ENCODE data around the gene PPP3R2.
"Not testable (repeated sequence)": the region's sequence is repeated elsewhere in the genome, so short reads cannot be mapped to it uniquely, and the experiment has no call there.

The PPP3R2 gene

GRCh38 chr9:101587332-101588043 is 7.3 kb downstream of the PPP3R2 start:
- DNase-seq: no peak

- DNase-seq: no peak
These were observed 8.1 kb downstream of the PPP3R2 start for GRCh38 chr9:101586651-101587050.

- DNase-seq: no peak
These were observed 9.0 kb downstream of the PPP3R2 start for GRCh38 chr9:101585740-101586139.

- DNase-seq: no peak
These were observed 12.2 kb downstream of the PPP3R2 start for GRCh38 chr9:101582553-101582952.

GRCh38 chr9:101579711-101580545 is 14.8 kb downstream of the PPP3R2 start:
- no peak for DNase-seq

GRCh38 chr9:101578378-101578777 is 16.4 kb downstream of the PPP3R2 start:
- no peak for DNase-seq

- no peak for DNase-seq
These were observed 19.9 kb downstream of the PPP3R2 start for GRCh38 chr9:101574731-101575333.

- no peak for DNase-seq
These were observed 22.5 kb downstream of the PPP3R2 start for GRCh38 chr9:101572316-101572715.

- DNase-seq: no peak
These were observed 23.7 kb downstream of the PPP3R2 start for GRCh38 chr9:101571114-101571513.

- no peak for DNase-seq
These were observed 24.8 kb downstream of the PPP3R2 start for GRCh38 chr9:101569741-101570501.

- DNase-seq: no peak
These were observed 26.9 kb downstream of the PPP3R2 start for GRCh38 chr9:101567725-101568350.

- DNase-seq: no peak
These were observed 27.7 kb downstream of the PPP3R2 start for GRCh38 chr9:101566904-101567724.

- DNase-seq: no peak
These were observed 30.5 kb downstream of the PPP3R2 start for GRCh38 chr9:101564252-101564651.

- no peak for DNase-seq
These were observed 31.8 kb downstream of the PPP3R2 start for GRCh38 chr9:101562966-101563365.

GRCh38 chr9:101561740-101562139 is 33.0 kb downstream of the PPP3R2 start:
- no peak for DNase-seq

- DNase-seq: not testable (repeated sequence)
These were observed 45.2 kb downstream of the PPP3R2 start for GRCh38 chr9:101549472-101550098.

- DNase-seq: no peak
These were observed 51.6 kb downstream of the PPP3R2 start for GRCh38 chr9:101543098-101543735.

Measured in stimulated activated CD4-positive, alpha-beta T cell treated with anti-CD3 and anti-CD28 coated beads, Interleukin-12 subunit alpha, Interleukin-12 subunit beta, amount 100 ng/mL, for 4 hours (primary cell).